DND-41 (cell line): ENCODE results near the gene MIOS.

Source experiments
- ATAC-seq: fragments of 200-7000 bp; cut with Tn5 transposase; 3 replicates; pipeline ENCODE4 v1.9.1; 2021; ENCODE audit warnings: low read depth; ENCODE audit not compliant: insufficient read depth
- DNase-seq: peaks from one replicate; pipeline ENCODE4 v3.0.0-alpha.2; 2020
- H2AFZ ChIP-seq: 2 replicates; pipeline ENCODE4 v1.6.0; 2012; ENCODE audit warnings: low read depth, low read length
- H3K27ac ChIP-seq: 2 replicates; pipeline ENCODE4 v1.5.1; 2012; ENCODE audit warnings: low read length, inconsistent platforms
- H3K27me3 ChIP-seq: fragments of 200-600 bp; sonication (generic); 2 replicates; pipeline ENCODE4 v1.6.0; 2012; ENCODE audit warnings: low read length, mild to moderate bottlenecking, inconsistent platforms; ENCODE audit not compliant: insufficient read depth, poor library complexity
- H3K36me3 ChIP-seq: 2 replicates; pipeline ENCODE4 v1.5.1; 2012; ENCODE audit warnings: low read length, inconsistent platforms; ENCODE audit not compliant: insufficient read depth
- H3K4me1 ChIP-seq: 2 replicates; pipeline ENCODE4 v1.5.1; 2012; ENCODE audit warnings: mild to moderate bottlenecking, low read length; ENCODE audit not compliant: insufficient read depth
- H3K4me2 ChIP-seq: 2 replicates; pipeline ENCODE4 v1.6.0; 2012; ENCODE audit warnings: mild to moderate bottlenecking, moderate library complexity, low read length, inconsistent platforms; ENCODE audit not compliant: insufficient read depth
- H3K4me3 ChIP-seq, 2 experiments: fragments of 200-600 bp in 1 of 2; shearing (Covaris generic) in 1 of 2; 2 replicates each; pipeline ENCODE4 v1.5.1; 2012 to 2016; ENCODE audit warnings: inconsistent platforms in 2 of 2, low read length in 2 of 2, mild to moderate bottlenecking in 2 of 2, low read depth in 1 of 2, moderate library complexity in 1 of 2
- H3K79me2 ChIP-seq: 2 replicates; pipeline ENCODE4 v1.6.0; 2012; ENCODE audit warnings: low read length, inconsistent platforms; ENCODE audit not compliant: insufficient read depth
- H3K9ac ChIP-seq: 2 replicates; pipeline ENCODE4 v1.6.0; 2012; ENCODE audit warnings: low read depth, mild to moderate bottlenecking, inconsistent platforms, low read length, moderate library complexity
- H3K9me3 ChIP-seq: 2 replicates; pipeline ENCODE4 v1.5.1; 2012; ENCODE audit warnings: low read length, moderate library complexity, mild to moderate bottlenecking, inconsistent platforms; ENCODE audit not compliant: insufficient read depth, severe bottlenecking
- H4K20me1 ChIP-seq: 2 replicates; pipeline ENCODE4 v1.6.0; 2012; ENCODE audit warnings: low read length; ENCODE audit not compliant: insufficient read depth
- CTCF ChIP-seq: IDR thresholded peaks from 2 replicates; pipeline ENCODE4 v1.5.1; 2012; ENCODE audit warnings: borderline replicate concordance, low read length, moderate library complexity, mild to moderate bottlenecking; ENCODE audit not compliant: poor library complexity, severe bottlenecking; ENCODE audit errors: extremely low read depth
- EZH2 ChIP-seq: IDR thresholded peaks from 3 replicates; pipeline ENCODE4 v1.6.1; 2012; ENCODE audit warnings: borderline replicate concordance, low read depth, mild to moderate bottlenecking, moderate library complexity, low read length, inconsistent platforms; ENCODE audit not compliant: severe bottlenecking

MIOS gene

GRCh38 chr7:7565018-7565680 is 1.5 kb upstream of the MIOS start:
- H3K27me3 ChIP-seq = no peaks in the 10 kb centered on the region
- H3K36me3 ChIP-seq = no peaks in the 10 kb centered on the region
- H3K4me3 ChIP-seq = no peak overlapping the region
- H3K79me2 ChIP-seq = peaks cover 26% of the 10 kb centered on the region
- H3K4me1 ChIP-seq = peaks cover 40% of the 10 kb centered on the region
- TF ChIP-seq CTCF (no peak), EZH2 (no peak)
- no peak overlapping the region for H3K27ac ChIP-seq
- no peak overlapping the region for H3K4me2 ChIP-seq
- H3K9me3 ChIP-seq = no peaks in the 10 kb centered on the region
- no peak overlapping the region for H3K9ac ChIP-seq
- ATAC-seq = no peak
- H4K20me1 ChIP-seq = no peaks in the 10 kb centered on the region
- H2AFZ ChIP-seq = 0 out of 2 replicates have a peak overlapping the region, but pooled peaks have one; percentile 10
- DNase-seq = no peak

DNA sequence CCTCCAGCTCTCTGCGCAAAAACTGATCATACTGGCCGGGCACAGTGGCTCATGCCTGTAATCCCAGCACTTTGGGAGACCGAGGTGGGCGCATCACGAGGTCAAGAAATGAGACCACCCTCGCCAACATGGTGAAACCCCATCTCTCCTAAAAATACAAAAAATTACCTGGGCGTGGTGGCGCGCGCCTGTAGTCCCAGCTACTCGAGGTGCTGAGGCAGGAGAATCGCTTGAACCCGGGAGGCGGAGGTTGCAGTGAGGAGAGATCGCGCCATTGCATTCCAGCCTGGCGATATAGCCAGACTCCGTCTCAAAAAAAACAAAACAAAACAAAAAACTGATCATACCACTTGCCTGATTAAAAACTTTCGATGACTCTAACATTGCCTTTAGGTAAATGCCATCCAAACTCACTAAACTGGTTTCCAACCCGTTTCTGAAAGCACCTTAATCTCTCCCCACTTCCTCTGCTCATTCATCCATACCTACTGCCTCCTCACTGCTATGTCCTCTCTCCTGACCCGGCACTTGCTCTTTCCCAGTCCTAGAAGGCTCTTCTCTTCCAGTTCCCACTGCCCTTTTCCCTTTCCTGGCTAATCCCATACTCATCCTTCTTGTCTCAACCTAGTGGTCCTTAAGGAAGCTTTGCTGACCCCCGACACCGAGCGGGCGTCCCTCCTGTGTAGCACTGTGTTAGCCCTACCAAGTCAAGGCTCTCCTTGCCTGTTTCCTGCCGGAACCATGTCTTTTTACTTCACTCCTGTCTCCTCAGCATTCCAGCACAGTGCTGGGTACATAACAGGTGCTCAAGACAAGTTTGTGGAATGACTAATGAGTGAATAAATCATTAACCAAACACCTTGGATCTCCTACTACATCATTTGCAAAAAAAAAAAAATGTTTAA is 686 bp upstream of the MIOS start:
- TF ChIP-seq EZH2 (no peak), CTCF (no peak)
- H3K27ac ChIP-seq = peak overlapping the region; percentile 58
- no peaks in the 10 kb centered on the region for H3K27me3 ChIP-seq
- H3K36me3 ChIP-seq = no peaks in the 10 kb centered on the region
- H3K4me2 ChIP-seq = peak overlapping the region; percentile 74
- peak; percentile 13 for DNase-seq
- no peaks in the 10 kb centered on the region for H4K20me1 ChIP-seq
- H3K4me1 ChIP-seq = peaks cover 40% of the 10 kb centered on the region
- ATAC-seq = peak; percentile 24; the same call in 2 of the 3 replicates
- peak overlapping the region; percentile 67 to 87; a peak in 3 of 4 replicates for H3K4me3 ChIP-seq
- no peaks in the 10 kb centered on the region for H3K9me3 ChIP-seq
- H2AFZ ChIP-seq = peak overlapping the region; percentile 98
- peak overlapping the region; percentile 91 for H3K9ac ChIP-seq
- peaks cover 29% of the 10 kb centered on the region for H3K79me2 ChIP-seq

DNA sequence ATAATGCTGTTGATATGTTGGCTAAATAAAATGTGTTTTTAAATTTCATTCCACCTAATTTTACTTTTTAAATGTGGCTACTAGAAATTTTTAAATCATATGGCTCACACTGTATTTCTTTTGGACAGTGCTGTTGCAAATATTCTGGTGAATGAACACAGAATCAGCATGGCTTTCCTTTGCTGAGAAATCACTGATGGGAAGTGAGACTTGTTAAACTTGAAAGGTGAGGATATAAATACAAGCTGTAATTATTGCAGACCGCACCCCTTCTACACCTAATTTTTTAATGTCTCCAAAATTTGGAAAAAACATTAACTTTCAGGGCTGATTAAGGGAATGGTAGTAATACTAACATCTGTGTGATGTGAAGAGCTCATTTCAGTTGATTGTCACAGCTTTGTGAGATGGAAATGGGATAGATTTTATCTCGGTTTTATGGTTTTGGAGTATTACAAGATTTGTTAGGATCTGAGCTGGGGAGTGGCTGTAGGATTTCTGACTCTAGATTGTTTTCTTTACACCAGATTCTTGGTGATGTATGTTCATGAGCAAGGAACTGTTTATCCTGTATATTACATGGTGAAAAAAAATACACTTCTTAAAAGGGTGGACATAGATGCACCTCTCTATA is 1.3 kb downstream of the MIOS start:
- ATAC-seq (no peak), DNase-seq (no peak)
- Histone ChIP-seq H3K4me3 (peak overlapping the region; percentile 67 to 87; a peak in 3 of 4 replicates), H4K20me1 (no peaks in the 10 kb centered on the region), H3K27me3 (no peaks in the 10 kb centered on the region), H3K79me2 (peaks cover 29% of the 10 kb centered on the region), H2AFZ (no peak overlapping the region; the same call in 1 of the 2 replicates), H3K9me3 (no peaks in the 10 kb centered on the region), H3K27ac (no peak overlapping the region; the same call in 1 of the 2 replicates), H3K36me3 (0 out of 2 replicates have a peak, but pooled peaks cover under 1% of the 10 kb centered on the region), H3K4me1 (peaks cover 40% of the 10 kb centered on the region), H3K9ac (peak overlapping the region; percentile 91), H3K4me2 (peak overlapping the region; percentile 74)
- TF ChIP-seq CTCF (no peak), EZH2 (no peak)
